GM18499 (cell line): ENCODE measurements around the gene DGKG.

Source experiments
- ATAC-seq: cut with Tn5 transposase; IDR thresholded peaks from one replicate; pipeline ENCODE4 v1.9.1; 2021; ENCODE audit warnings: moderate number of reproducible peaks; ENCODE audit not compliant: insufficient read depth, unreplicated experiment

DGKG gene

DNA sequence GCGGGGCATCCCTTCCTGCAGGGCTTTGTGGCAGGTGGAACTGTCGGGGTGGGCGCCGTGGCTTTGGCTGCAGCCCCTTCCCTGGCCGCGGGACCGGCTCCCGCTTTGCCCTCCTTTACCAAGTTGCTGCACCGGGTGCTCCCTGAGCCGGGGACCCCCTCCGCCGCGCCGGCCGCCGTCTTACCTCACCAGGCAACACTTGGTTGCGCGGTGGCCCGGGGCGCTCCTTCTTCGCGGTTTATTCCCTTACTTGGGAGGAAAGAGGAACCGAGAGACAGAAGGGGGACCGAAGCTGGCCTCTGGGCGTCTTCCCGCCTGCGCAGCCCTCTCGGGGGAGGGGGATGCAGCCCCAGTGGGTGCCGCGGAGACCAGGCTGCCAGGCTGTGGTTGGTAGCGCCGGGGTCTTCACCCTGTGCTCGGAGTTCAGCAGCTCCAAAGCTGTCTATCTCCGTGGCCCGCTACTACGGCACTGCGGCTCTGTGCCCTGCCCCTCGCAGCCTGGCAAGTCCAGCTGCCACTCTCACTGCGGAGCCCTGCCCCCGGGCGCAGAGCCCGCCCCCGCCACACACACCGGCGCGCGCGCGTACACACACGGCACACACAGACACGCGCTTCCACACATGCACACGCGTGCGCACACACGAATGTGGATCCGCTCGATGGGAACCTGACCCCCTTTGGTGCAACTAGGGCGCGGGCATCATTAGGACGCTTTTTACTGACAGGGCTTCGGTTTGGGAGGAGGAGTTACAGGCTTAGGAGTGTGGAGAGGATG, at the start of gene DGKG:
Gene DGKG, minus strand, starts transcription at position 473 of the 775 bp plus-strand sequence. CDS start 41,775 bp downstream, outside the sequence.
- no peak for ATAC-seq

DNA sequence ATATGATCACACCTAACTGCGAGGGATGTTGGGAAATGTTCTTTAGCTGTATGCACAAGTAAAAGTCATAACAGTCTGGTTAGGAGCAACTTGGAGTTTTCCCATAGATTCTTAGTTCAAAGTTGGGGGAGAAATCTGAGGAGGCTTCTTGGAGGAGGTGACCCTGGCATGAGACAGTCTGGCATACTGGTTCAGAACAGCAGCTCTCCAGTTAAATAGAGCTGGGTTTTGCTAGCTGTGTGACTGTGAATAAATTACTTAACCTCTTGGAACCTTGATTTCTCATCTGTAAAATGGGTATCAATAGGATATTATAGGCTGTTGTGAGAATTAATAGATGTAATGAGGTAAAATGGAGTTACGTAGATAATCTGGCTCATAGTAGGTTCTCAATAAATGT, 49.1 kb upstream of the DGKG start:
- no peak for ATAC-seq

GRCh38 chr3:186406669-186407635, 44.9 kb upstream of the DGKG start:
- no peak for ATAC-seq

DNA sequence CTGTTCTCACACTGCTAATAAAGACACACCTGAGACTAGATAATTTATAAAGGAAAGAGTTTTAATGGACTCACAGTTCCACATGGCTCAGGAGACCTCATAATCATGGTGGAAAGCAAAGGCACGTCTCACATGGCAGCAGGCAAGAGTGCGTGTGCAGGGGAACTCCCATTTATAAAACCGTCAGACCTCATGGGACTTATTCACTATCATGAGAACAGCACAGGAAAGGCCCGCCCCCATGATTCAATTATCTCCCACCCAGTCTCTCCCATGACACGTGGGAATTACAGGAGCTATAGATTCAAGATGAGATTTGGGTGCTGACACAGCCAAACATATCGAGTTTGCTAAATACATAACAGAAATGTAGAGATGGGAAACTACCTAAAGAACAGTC, 39.5 kb upstream of the DGKG start:
- no peak for ATAC-seq

GRCh38 chr3:186400662-186401061, 38.6 kb upstream of the DGKG start:
- no peak for ATAC-seq

DNA sequence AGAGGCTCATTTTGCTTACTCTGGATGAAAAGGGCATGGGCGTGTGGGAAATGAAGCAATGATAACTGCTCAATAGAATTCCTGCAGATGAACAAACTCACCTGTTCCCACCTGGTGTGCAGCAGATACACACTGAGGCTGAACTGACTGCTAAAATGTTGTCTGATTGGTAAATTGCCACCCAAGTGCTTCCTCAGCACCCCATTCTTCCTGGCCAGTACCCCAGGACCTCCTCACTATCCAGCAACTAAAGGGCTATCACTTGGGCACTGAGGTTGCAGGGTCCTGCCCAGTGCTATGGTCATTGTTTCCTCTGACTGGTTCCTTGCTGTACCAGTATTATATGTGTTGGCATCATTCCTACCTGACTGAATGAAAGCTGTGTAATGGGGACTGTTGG, 38.0 kb upstream of the DGKG start:
- ATAC-seq, result no peak

DNA sequence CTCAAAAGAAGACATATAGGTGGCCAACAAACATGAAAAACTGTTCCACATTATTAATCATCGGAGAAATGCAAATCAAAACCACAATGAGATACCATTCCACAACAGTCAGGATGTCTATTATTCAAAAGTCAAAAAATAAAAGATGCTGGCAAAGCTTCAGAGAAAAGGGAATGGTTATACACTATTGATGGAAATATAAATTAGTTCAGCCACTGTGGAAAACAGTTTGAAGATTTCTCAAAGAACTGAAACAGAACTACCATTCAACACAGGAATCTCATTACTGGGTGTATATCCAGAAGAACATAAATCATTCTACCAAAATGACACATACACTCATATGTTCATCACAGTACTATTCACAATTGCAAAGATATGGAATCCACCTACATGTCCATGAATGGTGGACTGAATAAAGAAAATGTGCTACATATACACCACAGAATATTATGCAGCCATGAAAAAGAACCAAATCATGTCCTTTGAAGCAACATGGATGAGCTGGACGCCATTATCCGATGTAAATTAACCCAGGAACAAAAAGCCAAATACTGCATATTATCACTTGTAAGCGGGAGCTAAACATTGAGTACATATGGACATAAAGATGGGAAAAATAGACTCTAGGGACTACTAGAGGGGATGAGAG, 32.7 kb upstream of the DGKG start:
- ATAC-seq, result no peak

DNA sequence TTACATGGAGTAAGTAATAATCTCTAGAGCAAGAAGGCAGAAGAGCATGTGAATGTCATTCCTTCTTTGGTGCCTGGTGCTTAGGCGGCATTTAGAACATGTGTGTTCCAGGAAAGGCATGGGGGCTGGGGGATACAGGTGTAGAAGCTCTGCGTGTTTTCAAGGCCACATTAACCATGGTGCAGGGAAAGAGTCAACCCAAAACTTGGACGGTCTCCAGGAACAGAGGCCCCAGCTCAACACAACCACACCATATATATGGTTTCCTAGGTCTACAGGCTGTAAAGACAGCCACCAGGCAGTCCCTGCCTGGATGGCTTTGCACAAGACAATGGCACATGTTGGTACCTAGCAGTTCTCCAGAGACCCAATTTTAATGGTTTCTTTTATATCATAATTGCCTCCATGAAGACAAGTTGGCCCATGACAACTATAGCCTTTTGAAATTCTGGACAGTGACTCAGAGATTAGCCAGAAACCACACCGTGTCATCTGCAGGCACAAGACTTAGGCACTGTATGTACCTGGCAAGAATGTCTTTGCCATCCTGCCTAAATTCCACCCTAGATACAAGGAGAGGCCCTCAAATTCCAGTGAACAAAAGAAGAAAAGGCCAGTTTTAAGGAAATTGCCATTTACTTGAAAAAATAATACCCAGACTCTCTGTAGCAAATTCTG, 25.0 kb upstream of the DGKG start:
- ATAC-seq, result no peak

DNA sequence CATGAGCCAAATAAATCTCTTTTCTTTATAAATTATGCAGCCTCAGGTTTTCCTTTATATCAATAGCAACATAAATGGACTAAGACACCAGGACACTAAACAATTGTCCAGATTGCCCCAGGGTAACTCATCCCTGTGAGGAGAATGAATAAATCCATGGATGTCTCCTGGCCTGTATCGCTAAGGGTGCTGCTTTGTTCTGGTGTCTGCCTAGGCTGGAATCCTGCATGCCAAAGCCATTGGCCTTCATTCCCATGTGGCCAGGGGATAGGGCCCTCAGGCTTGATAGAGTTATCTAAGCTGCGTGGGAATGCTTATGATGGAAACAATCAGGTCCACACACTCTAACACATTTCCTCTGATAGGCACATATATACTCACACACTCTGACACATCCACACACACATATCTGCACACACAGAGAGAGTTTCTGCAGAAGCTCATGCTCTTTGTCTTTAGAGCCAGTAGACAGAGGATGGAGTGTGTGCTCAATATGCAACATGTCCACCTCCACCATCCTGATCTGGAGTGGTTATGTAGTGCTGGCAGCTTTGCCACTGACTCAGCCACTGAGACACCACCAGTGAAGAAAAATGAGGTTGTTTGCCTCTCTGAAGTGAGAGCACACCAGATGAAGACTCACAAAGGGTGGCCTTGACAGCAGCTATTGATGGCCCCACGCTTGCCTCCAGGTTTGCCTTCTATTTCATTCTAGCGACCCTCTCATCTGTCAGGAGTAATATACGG, 24.0 kb upstream of the DGKG start:
- no peak for ATAC-seq

- no peak for ATAC-seq
These were observed 21.3 kb upstream of the DGKG start for GRCh38 chr3:186383026-186383993.

DNA sequence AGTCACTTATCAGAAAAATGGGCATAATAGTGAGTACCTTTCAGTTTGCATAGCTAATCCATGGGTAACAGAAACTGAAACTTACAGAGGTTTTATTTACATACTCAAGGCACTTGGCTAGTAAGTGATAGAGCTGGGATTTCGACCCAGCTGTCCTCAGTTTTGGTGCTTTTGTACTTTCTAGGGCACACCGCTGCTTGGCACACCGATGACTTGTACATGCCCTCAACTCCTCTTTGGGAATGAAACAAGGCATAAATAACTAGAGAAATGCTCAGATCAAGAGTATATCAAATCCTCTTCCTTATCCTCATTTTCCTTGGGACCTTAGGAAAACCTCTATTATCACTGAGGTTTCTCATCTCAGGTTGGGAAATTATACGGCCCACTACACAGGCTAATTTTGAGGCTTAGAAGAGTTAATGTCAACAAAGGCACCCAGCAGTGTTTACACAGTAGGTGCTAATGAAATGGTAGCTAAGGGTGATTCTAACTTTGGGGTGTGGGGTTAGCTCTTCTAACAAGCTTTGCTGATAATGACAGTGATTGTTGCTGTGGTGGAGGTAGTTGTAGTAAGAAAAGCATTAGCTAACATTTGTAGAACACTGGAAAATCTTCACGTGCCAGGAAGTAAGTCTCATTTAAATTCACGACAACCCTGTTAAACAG, 20.3 kb upstream of the DGKG start:
- ATAC-seq, result no peak

DNA sequence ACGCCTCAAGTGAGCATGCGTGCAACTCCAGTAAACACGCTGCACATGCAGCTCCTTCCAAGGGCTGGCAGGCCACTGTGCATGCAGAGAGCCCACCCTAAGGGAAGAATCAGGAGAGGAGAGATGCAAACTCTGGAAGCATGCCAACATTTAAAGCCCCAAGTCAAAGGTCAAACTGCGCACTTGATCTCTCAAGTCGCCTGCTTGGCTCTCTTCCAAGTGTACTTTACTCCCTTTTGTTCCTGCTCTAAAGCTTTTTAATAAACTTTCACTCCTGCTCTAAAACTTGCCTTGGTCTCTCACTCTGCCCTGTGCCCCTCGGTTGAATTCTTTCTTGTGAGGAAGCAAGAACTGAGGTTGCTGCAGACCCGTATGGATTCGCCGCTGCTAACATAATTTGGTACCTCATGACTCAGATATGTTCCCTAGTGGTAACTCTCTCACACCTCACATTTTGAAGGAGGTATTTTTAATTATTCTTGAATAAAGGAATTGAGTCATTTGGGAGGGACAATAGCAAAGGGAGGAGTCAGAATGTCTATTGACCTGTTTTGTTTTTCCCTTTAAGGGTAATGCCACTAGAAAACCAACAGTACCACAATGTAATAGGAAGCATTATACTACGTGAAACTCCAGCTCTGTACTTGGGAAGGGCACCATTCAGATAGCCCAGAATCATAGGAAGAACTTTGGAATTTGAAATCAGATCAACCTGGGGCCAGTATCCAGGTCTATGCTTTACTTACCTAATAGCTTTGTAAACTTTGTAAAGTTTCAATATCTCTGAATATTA, 19.6 kb upstream of the DGKG start:
- ATAC-seq, result no peak

- no peak for ATAC-seq
These were observed 18.8 kb upstream of the DGKG start for GRCh38 chr3:186380622-186381380.

- ATAC-seq, result no peak
These were observed 13.4 kb upstream of the DGKG start for GRCh38 chr3:186375443-186375842.

DNA sequence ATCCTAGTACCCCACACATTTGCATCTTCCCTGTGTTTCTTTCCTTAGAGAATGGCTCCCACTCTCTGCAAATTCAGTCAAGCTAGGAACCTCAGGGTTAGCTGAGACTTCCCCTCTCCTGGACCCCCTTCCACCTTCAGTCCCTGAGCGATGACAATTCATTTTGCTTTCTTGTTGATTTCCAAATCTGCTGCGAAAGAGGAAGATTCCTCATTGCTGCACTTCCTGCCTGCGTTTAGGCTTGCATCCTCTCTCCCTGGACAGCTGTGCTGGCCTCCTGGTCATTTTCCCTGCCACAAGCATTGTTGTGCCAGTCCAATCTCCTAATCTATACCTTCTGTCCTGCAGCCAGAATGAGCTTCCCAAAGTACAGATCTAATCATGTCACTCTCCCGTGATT, 12.3 kb upstream of the DGKG start:
- ATAC-seq, result no peak

GRCh38 chr3:186369217-186369616, 7.2 kb upstream of the DGKG start:
- ATAC-seq, result no peak
